ENCODE results near the gene ZNF8.
"Not testable (repeated sequence)": the region's sequence is repeated elsewhere in the genome, so short reads cannot be mapped to it uniquely, and the experiment has no call there.

Gene ZNF8

GRCh38 chr19:58338825-58339558 is 60.2 kb downstream of the ZNF8 start:
- no peak for DNase-seq

GRCh38 chr19:58345558-58345957 is 66.8 kb downstream of the ZNF8 start:
- DNase-seq = no peak

GRCh38 chr19:58346961-58347929 is 68.5 kb downstream of the ZNF8 start:
- peak; percentile 51 to 62 for DNase-seq

- DNase-seq = not testable (repeated sequence)
Observed at GRCh38 chr19:58348080-58348479, 69.3 kb downstream of the ZNF8 start.

- no peak for DNase-seq
Observed at GRCh38 chr19:58349590-58349989, 70.8 kb downstream of the ZNF8 start.

- DNase-seq = no peak
Observed at GRCh38 chr19:58350001-58350861, 71.5 kb downstream of the ZNF8 start.

GRCh38 chr19:58350871-58351557 is 72.3 kb downstream of the ZNF8 start:
- DNase-seq = no peak

- no peak for DNase-seq
Observed at GRCh38 chr19:58351558-58351878, 72.8 kb downstream of the ZNF8 start.

GRCh38 chr19:58351990-58352755 is 73.4 kb downstream of the ZNF8 start:
- no peak for DNase-seq
